HL-60 (cell line): ENCODE results near the gene RGS6.

Experiments
- DNase-seq, 2 experiments: peaks; one replicate each; pipeline ENCODE4 v3.0.0-alpha.2; 2010 to 2020; ENCODE audit warnings: low read depth in 1 of 2, low spot score in 1 of 2
- H3K27ac ChIP-seq: fragments of 250-450 bp; sonication (Bioruptor Pico); replicated peaks from 2 replicates; pipeline ENCODE4 v1.5.1; 2020; ENCODE audit warnings: mild to moderate bottlenecking, moderate library complexity
- H3K27me3 ChIP-seq: fragments of 250-450 bp; sonication (Bioruptor Pico); 2 replicates; pipeline ENCODE4 v1.5.1; 2021; ENCODE audit warnings: mild to moderate bottlenecking, moderate library complexity; ENCODE audit not compliant: insufficient read depth, poor library complexity, severe bottlenecking
- H3K4me3 ChIP-seq: replicated peaks from 2 replicates; pipeline ENCODE4 v1.5.1; 2011; ENCODE audit warnings: mild to moderate bottlenecking, control low read depth, low read length; ENCODE audit not compliant: insufficient read depth
- GABPA ChIP-seq: IDR thresholded peaks from 2 replicates; pipeline ENCODE4 v1.6.1; 2012; ENCODE audit warnings: low read depth
- POLR2AphosphoS5 ChIP-seq: IDR thresholded peaks from 2 replicates; pipeline ENCODE4 v1.6.1; 2012; ENCODE audit warnings: low read depth
- REST ChIP-seq: IDR thresholded peaks from 2 replicates; pipeline ENCODE4 v1.6.1; 2012; ENCODE audit warnings: low read depth; ENCODE audit not compliant: insufficient replicate concordance
- SPI1 ChIP-seq: IDR thresholded peaks from 2 replicates; pipeline ENCODE4 v1.6.1; 2012; ENCODE audit warnings: low read depth, mild to moderate bottlenecking, borderline replicate concordance
- TF ChIP-seq, protein P1 (sequence below): IDR thresholded peaks from one replicate; pipeline ENCODE4 v1.5.1; 2011; ENCODE audit warnings: low read length, control low read depth, inconsistent platforms; ENCODE audit not compliant: insufficient read depth

Gene RGS6

DNA sequence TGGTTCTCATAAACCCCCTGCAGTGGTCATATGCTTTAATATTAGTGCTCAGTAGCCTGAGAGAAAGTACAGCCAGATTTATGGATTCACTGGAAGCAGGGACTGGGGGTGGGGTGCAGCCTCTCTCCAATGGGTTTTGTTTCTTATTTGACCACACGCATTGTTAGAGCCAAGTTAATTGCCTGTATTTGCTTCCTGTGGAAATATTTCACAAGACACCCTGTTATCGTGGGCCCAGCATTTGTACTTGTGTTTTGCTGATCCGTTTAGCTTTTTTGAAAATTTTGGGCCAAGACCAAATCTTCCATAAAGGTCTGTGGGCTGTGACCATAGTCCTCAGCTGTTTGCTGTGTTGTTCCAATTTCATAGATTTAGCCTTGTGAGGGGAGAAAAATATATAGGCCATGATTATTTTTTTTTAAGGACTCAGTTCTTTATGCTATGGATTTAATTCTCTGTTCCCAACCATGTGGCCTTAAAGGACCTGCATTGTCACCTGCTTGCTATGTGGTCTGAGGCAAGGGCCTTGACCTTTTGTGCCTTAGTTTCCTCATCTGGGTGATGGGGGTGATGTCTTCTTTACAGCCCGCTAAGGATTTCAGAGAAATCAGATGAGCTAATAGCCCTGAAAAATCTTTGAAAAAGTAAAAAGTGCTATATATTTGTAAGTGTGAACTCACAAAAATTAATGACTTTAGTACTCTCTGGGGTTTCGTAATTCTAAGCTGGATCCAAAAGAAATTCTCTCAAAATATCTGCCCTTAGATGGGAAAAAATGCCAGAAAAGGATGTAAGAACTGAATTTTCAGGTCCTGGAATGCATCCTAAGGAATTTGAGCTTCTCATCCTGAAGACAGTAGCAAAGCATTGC lies 591.4 kb downstream of the RGS6 start:
- TF ChIP-seq SPI1 = no peak
- no peak for TF ChIP-seq POLR2AphosphoS5
- TF ChIP-seq REST = no peak
- no peak for TF ChIP-seq GABPA
- TF ChIP-seq, protein P1, sequence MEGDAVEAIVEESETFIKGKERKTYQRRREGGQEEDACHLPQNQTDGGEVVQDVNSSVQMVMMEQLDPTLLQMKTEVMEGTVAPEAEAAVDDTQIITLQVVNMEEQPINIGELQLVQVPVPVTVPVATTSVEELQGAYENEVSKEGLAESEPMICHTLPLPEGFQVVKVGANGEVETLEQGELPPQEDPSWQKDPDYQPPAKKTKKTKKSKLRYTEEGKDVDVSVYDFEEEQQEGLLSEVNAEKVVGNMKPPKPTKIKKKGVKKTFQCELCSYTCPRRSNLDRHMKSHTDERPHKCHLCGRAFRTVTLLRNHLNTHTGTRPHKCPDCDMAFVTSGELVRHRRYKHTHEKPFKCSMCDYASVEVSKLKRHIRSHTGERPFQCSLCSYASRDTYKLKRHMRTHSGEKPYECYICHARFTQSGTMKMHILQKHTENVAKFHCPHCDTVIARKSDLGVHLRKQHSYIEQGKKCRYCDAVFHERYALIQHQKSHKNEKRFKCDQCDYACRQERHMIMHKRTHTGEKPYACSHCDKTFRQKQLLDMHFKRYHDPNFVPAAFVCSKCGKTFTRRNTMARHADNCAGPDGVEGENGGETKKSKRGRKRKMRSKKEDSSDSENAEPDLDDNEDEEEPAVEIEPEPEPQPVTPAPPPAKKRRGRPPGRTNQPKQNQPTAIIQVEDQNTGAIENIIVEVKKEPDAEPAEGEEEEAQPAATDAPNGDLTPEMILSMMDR = no peak
- Histone ChIP-seq H3K27ac (no peak overlapping the region), H3K27me3 (no peaks in the 10 kb centered on the region), H3K4me3 (no peak overlapping the region)
- DNase-seq = no peak

GRCh38 chr14:72524295-72524629 lies 592.0 kb downstream of the RGS6 start:
- Histone ChIP-seq H3K27me3 (no peaks in the 10 kb centered on the region), H3K4me3 (no peak overlapping the region), H3K27ac (no peak overlapping the region)
- TF ChIP-seq SPI1 (no peak), POLR2AphosphoS5 (no peak), REST (no peak), GABPA (no peak)
- TF ChIP-seq, protein P1 = no peak
- no peak for DNase-seq

GRCh38 chr14:72525087-72525915 lies 593.1 kb downstream of the RGS6 start:
- Histone ChIP-seq H3K27ac (no peak overlapping the region), H3K4me3 (no peak overlapping the region), H3K27me3 (no peaks in the 10 kb centered on the region)
- TF ChIP-seq, protein P1 = no peak
- TF ChIP-seq POLR2AphosphoS5 = no peak
- no peak for TF ChIP-seq SPI1
- no peak for TF ChIP-seq GABPA
- no peak for TF ChIP-seq REST
- DNase-seq = no peak
